Measurements from ENCODE around the gene PCP4.
"Not testable (repeated sequence)": the region's sequence is repeated elsewhere in the genome, so short reads cannot be mapped to it uniquely, and the experiment has no call there.

PCP4 gene

DNA sequence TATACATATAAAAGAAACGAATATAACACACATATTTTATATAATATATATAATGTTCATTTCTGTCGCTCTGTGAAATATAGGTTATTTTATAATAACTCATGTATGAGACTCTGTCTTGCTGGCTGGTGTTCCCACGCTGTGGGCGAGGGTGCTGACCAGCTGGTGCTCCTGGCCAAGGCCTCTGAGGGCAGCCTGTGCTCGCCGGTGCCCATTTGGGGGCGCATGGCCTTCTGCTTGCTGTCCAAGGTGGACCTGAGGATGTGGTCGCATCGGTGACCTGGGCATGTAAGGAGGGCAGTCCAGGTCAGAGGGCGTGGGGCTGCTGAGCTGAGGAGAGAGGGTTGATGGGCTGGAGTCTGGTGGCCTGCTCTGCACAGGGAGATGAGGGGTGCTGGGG is 1.1 kb upstream of the PCP4 start:
- DNase-seq = no peak

GRCh38 chr21:39869141-39869818 is 2.0 kb downstream of the PCP4 start:
- DNase-seq = no peak

DNA sequence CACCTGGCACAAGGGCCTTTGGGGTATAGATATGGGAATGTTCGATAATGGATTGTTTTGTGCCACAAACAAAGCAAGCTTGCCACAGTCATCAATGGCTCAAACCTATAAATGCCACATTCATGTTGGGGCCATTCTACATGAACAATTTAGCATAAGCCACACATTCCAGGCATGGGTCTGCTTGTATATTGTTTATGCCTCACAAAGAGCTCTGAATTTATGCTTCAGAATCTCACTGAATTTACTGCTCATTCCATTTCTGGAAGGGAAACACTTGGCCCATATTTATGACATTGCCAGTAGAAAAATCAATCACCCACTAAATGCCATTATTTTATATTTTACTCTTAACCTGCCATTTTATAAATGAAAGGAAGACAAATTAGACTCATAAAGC is 6.4 kb downstream of the PCP4 start:
- DNase-seq = no peak

DNA sequence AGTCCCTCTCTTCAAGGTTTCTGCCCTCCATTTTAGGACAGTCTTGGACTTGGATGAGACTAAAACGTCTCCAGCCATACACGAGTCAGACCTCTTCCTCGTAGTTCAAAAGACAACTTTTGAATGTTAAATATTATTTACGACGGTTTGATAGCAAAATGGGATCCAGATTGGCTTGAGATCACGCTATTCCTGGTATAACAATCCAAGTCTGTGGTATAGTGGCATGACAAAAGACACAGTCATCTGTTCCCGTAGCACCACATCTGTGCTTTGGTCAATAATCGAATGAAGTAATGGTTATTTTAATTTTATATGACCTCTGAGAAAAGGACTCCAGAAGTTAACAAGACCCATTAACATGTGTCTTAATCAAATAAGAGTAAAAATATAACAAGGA is 7.0 kb downstream of the PCP4 start:
- DNase-seq = no peak

DNA sequence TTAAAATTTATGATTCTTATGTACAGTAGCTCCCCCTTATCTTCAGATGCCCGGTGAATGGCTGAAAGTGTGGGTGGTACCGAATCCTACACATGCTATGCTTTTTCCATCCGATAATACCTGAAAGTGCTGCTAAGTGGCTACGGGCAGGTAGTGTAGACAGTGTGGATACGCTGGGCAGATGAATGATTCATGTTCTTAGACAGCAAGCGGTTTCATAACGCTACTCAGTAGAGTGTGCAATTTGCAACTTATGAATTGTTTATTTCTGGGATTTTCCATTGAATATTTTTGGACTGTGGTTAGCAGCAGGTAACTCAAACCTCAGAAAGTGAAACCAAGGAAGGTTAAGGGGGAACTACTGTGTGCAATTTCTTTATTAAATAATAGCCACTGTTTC is 7.5 kb downstream of the PCP4 start:
- no peak for DNase-seq

GRCh38 chr21:39881661-39882060 is 14.4 kb downstream of the PCP4 start:
- no peak for DNase-seq

- no peak for DNase-seq
Measured at GRCh38 chr21:39882151-39882838, 15.1 kb downstream of the PCP4 start.

GRCh38 chr21:39882839-39883195 is 15.6 kb downstream of the PCP4 start:
- no peak for DNase-seq

- DNase-seq = no peak
Measured at GRCh38 chr21:39885119-39885848, 18.0 kb downstream of the PCP4 start.

GRCh38 chr21:39888848-39889247 is 21.6 kb downstream of the PCP4 start:
- DNase-seq = no peak

- no peak for DNase-seq
Measured at GRCh38 chr21:39891111-39891510, 23.9 kb downstream of the PCP4 start.

DNA sequence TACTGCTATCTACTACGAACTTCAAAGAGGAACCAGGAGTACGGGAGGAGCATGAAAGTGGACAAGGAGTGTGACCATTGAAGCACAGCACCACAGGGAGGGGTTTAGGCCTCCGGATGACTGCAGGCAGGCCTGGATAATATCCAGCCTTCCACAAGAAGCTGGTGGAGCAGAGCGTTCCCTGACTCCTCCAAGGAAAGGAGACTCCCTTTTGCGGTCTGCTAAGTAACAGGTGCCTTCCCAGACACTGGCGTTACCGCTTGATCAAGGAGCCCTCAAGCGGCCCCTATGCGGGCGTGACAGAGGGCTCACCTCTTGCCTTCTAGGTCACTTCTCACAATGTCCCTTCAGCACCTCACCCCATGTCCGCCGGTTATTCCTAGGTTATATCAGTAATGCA is 24.6 kb downstream of the PCP4 start:
- DNase-seq = not testable (repeated sequence)

GRCh38 chr21:39900491-39900890 is 33.3 kb downstream of the PCP4 start:
- no peak for DNase-seq

DNA sequence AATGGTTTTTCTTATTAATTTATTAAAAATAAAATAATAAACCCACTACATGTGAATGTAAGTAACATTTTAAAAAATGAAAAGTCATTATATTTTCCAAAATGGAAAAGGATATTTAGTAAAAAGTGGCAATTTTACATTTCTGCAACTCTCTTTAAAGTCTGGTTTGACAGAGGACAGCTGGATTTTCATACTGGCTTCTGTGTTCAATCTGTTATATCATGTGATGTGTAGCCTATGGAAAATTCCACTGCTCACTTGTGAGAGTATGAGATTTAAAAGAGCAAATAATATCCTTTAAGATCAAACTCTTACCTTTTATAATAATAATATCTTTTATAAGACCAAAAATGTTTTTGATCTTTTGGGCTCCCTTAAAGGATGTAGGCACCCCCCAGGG is 33.7 kb downstream of the PCP4 start:
- no peak for DNase-seq

GRCh38 chr21:39902986-39903385 is 35.7 kb downstream of the PCP4 start:
- DNase-seq = no peak

DNA sequence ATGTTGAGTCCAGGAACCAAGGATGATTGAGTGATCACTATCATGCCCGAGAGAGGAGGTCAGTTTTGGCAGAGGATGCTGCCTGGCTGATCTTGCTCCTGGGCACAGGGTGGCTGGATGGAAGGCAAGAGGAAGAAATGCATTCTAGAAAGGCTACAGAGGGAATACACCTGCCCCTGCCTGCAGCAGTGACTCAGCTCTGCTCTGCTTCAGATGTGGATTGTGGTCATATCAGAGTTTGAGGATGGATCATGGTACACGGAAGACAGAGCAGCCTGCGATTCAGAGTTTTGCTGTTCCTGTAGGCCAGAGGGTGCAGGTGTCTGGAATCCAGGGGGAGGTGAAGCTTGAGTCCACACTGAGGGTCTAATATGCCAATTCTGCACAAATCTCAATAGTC is 37.2 kb downstream of the PCP4 start:
- no peak for DNase-seq

GRCh38 chr21:39908265-39908923 is 41.2 kb downstream of the PCP4 start:
- no peak for DNase-seq

DNA sequence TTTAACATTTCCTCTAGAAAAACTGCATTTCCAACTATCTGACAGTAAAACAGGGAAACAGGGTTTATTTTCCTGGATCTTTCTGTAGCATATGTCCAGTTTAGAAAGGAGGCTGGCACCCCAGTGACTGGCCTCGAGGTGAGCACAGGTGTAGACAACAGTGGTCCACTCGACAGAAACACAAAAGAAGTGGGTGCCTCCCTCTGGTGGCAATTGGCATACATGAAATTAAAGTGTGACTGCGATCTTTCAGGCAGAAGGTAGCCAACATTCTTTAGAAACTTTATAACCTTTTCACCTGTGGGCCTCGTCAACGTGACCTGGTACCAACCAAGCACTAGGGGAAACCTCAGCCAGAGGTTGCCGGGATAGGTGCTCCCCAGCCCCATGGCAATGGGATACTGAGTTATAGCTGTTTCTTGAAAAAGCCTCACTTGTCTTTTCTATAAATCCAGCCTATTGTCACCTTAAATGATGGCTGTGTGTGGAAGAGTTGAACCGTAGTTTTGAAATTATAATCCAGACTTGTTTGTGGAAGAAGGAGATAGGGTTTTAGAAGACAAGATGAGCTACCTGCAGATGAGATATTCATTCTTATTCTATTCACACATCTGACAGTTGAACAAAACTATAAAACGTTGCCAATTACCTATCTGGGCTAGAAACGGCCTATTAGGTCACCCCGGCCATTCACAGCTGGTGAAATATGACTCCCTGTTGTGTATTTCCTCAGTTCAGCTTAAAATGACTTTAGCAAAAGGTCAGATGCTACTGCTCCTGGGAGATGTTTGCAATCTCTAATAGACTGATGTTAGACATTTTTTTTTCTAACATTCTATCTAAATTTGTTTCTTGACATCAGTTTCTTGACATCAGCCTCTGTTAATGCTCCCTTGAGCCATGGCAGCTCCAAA is 44.3 kb downstream of the PCP4 start:
- DNase-seq = no peak

- DNase-seq = no peak
Measured at GRCh38 chr21:39913706-39914305, 46.6 kb downstream of the PCP4 start.

- no peak for DNase-seq
Measured at GRCh38 chr21:39915881-39916280, 48.6 kb downstream of the PCP4 start.

DNA sequence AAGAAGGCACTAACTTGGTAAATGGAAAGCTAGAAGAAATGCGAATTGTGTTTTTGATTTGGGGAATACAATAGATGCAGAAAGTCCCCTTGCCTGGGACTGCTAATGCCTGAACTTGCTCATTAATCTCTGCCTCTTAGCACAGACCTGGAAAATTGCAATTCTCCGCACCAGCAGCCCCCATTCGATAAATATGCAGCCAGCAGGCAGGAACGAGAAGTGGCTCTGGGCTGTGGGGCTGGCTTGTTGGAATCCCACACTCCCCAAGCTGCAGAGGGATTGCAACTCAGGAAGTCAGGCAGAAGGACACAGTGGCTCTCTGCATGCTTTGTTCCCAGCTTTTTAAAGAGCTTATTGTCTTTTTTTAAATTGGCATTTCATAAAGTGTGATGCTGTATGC is 51.3 kb downstream of the PCP4 start:
- DNase-seq = no peak

DNA sequence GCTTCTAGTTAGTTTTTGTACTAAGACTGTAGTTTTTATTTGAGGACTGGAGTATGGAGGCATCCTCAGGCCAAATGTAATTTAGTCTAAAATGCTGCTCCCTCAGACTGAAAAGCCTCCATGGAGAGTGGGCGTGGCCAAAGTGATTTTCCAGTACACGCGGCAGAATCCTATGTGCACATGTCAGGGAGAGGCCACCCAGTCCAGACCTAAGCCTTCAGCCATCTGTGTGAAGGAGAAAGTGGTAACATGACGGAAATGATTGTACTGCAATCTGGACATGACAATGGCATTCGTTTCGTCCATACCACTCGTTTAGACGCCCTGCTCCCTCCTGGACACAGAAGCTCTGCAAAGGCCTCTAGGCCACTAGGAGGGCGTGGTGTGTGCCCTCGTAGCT is 56.2 kb downstream of the PCP4 start:
- no peak for DNase-seq
